HEK293 (cell line): ENCODE data around the gene PICALM.
"Not testable (repeated sequence)": the region's sequence is repeated elsewhere in the genome, so short reads cannot be mapped to it uniquely, and the experiment has no call there.

Experiments used
- CTCF ChIA-PET: fragments of 350-600 bp; formaldehyde crosslinking; extraction: SDS; loops from one replicate; lab custom pipeline; 2021; ENCODE audit warnings: antibody characterized with exemption; lab: Yijun Ruan, JAX
- POLR2A ChIA-PET: fragments of 300-600 bp; formaldehyde crosslinking; extraction: SDS; loops from one replicate; lab custom pipeline; 2020; ENCODE audit warnings: antibody characterized with exemption, inconsistent platforms; lab: Yijun Ruan, JAX
- H3K27ac ChIP-seq: fragments of 200-500 bp; sonication (Bioruptor generic); 2 replicates; pipeline ENCODE4 v1.5.1; 2014; ENCODE audit warnings: low read depth, low read length, control low read depth, inconsistent platforms; ENCODE audit errors: extremely low read depth
- H3K36me3 ChIP-seq, 2 experiments: fragments of 200-500 bp in 1 of 2; sonication (Bioruptor generic) in 1 of 2; 1 replicate in 1 of 2; 2 replicates in 1 of 2; pipeline ENCODE4 v1.5.1; 2014 to 2017; ENCODE audit warnings: inconsistent platforms in 2 of 2, low read length in 2 of 2; ENCODE audit not compliant: control insufficient read depth in 2 of 2, insufficient read depth in 1 of 2
- H3K4me1 ChIP-seq: fragments of 200-500 bp; sonication (Bioruptor generic); 2 replicates; pipeline ENCODE4 v1.5.1; 2014; ENCODE audit warnings: mild to moderate bottlenecking, low read length, inconsistent platforms; ENCODE audit not compliant: control insufficient read depth, insufficient read depth
- H3K4me3 ChIP-seq: 2 replicates; pipeline ENCODE4 v1.5.1; 2011; ENCODE audit warnings: low read depth, mild to moderate bottlenecking, control low read depth, low read length, moderate library complexity
- H3K9me3 ChIP-seq: fragments of 200-500 bp; sonication (Bioruptor generic); 2 replicates; pipeline ENCODE4 v1.5.1; 2014; ENCODE audit warnings: low read depth, low read length, inconsistent platforms; ENCODE audit not compliant: control insufficient read depth, insufficient read depth
- MEIS1 ChIP-seq: sonication (generic); formaldehyde crosslinking; IDR thresholded peaks from 2 replicates; pipeline ENCODE4 v1.8.1; 2022; ENCODE audit warnings: missing genetic modification reagents, mild to moderate bottlenecking, borderline replicate concordance
- ZBTB11 ChIP-seq: fragments of 450-650 bp; formaldehyde crosslinking; conservative IDR thresholded peaks from 2 replicates; pipeline ENCODE4 v1.5.1; 2016; ENCODE audit warnings: low read depth, missing biosample characterization, missing genetic modification characterization
- ZNF114 ChIP-seq: fragments of 450-650 bp; formaldehyde crosslinking; IDR thresholded peaks from 2 replicates; pipeline ENCODE4 v1.5.0; 2017; ENCODE audit warnings: missing biosample characterization, missing genetic modification characterization
- ZNF146 ChIP-seq: fragments of 450-650 bp; formaldehyde crosslinking; IDR thresholded peaks from 2 replicates; pipeline ENCODE4 v1.5.1; 2016; ENCODE audit warnings: missing biosample characterization, missing genetic modification characterization
- ZNF174 ChIP-seq: fragments of 450-650 bp; formaldehyde crosslinking; IDR thresholded peaks from 2 replicates; pipeline ENCODE4 v1.5.0; 2017; ENCODE audit warnings: missing biosample characterization, mild to moderate bottlenecking, missing genetic modification characterization
- ZNF311 ChIP-seq: fragments of 450-650 bp; formaldehyde crosslinking; IDR thresholded peaks from 2 replicates; pipeline ENCODE4 v1.5.1; 2017; ENCODE audit warnings: missing biosample characterization, missing genetic modification characterization, borderline replicate concordance
- ZNF366 ChIP-seq: fragments of 450-650 bp; formaldehyde crosslinking; conservative IDR thresholded peaks from 2 replicates; pipeline ENCODE4 v1.5.1; 2016; ENCODE audit warnings: missing biosample characterization, missing genetic modification characterization
- ZNF37A ChIP-seq: fragments of 450-650 bp; IDR thresholded peaks from 2 replicates; pipeline ENCODE4 v1.5.1; 2018; ENCODE audit warnings: missing biosample characterization, missing genetic modification characterization
- ZNF785 ChIP-seq: fragments of 450-650 bp; formaldehyde crosslinking; IDR thresholded peaks from 2 replicates; pipeline ENCODE4 v1.5.1; 2016; ENCODE audit warnings: missing biosample characterization, missing genetic modification characterization
- ZSCAN30 ChIP-seq: fragments of 450-650 bp; IDR thresholded peaks from 2 replicates; pipeline ENCODE4 v1.5.1; 2018; ENCODE audit warnings: missing biosample characterization, mild to moderate bottlenecking, missing genetic modification characterization, moderate library complexity

PICALM gene

GRCh38 chr11:86106031-86106430 is 37.1 kb upstream of the PICALM start:
- H3K4me1 ChIP-seq, POLR2A ChIA-PET, CTCF ChIA-PET, H3K27ac ChIP-seq, H3K36me3 ChIP-seq, H3K9me3 ChIP-seq, H3K4me3 ChIP-seq: not testable (repeated sequence)
- peak; percentile 67 for TF ChIP-seq ZNF146 (tag by site-specific recombination)

- H3K4me3 ChIP-seq, H3K27ac ChIP-seq, H3K9me3 ChIP-seq, CTCF ChIA-PET, H3K4me1 ChIP-seq, H3K36me3 ChIP-seq, POLR2A ChIA-PET: not testable (repeated sequence)
Observed at GRCh38 chr11:86105601-86106000, 36.7 kb upstream of the PICALM start.

- ChIA-PET POLR2A (no interaction called here), CTCF (interaction anchor here (1.1 kb wide), 2 partner anchors 15 to 90 kb away, joined by 3 to 4 read pairs; no protein-coding TSS in a partner anchor)
- Histone ChIP-seq H3K36me3 (no peaks in the 10 kb centered on the region), H3K9me3 (no peaks in the 10 kb centered on the region), H3K27ac (no peak overlapping the region), H3K4me3 (no peak overlapping the region), H3K4me1 (0 out of 2 replicates have a peak, but pooled peaks cover 2% of the 10 kb centered on the region)
- TF ChIP-seq ZNF366 (tag by site-specific recombination) (no peak), ZNF785 (tag by site-specific recombination) (no peak), ZNF174 (tag by site-specific recombination) (no peak), MEIS1 (CRISPR knock-in tag) (no peak), ZBTB11 (no peak)
Observed at GRCh38 chr11:86103808-86104207, 34.9 kb upstream of the PICALM start.

GRCh38 chr11:86101941-86102407 is 33.1 kb upstream of the PICALM start:
- Histone ChIP-seq H3K36me3 (no peaks in the 10 kb centered on the region), H3K9me3 (no peaks in the 10 kb centered on the region), H3K4me3 (no peak overlapping the region), H3K27ac (no peak overlapping the region), H3K4me1 (0 out of 2 replicates have a peak, but pooled peaks cover 2% of the 10 kb centered on the region)
- ChIA-PET POLR2A (interaction anchor here (1.0 kb wide), 1 partner anchor 33 kb away, joined by 5 read pairs; the partner anchor contains the start of gene PICALM), CTCF (interaction anchor here (1.1 to 1.7 kb wide), 2 partner anchors 21 to 92 kb away, joined by 3 to 5 read pairs; no protein-coding TSS in a partner anchor)
- no peak for TF ChIP-seq ZNF366 (tag by site-specific recombination)

- TF ChIP-seq ZSCAN30 (tag by site-specific recombination) (no peak), ZNF114 (tag by site-specific recombination) (no peak), ZNF37A (no peak), ZNF311 (no peak)
- ChIA-PET POLR2A (interaction anchor here (1.0 kb wide), 1 partner anchor 32 kb away, joined by 5 read pairs; the partner anchor contains the start of gene PICALM), CTCF (interaction anchor here (0.6 to 1.7 kb wide), 4 partner anchors 8 to 144 kb away, joined by 3 to 5 read pairs (median 4); no protein-coding TSS in a partner anchor)
- H3K36me3 ChIP-seq = no peaks in the 10 kb centered on the region
- H3K27ac ChIP-seq = no peak overlapping the region
- 0 out of 2 replicates have a peak, but pooled peaks cover 2% of the 10 kb centered on the region for H3K4me1 ChIP-seq
- H3K9me3 ChIP-seq = no peaks in the 10 kb centered on the region
- no peak overlapping the region for H3K4me3 ChIP-seq
Observed at GRCh38 chr11:86101493-86101892, 32.6 kb upstream of the PICALM start.
